PC-3 (cell line): ENCODE measurements around the gene MMP24OS.

Experiments used
- EZH2 ChIP-seq: fragments of 300-600 bp; sonication (generic); IDR thresholded peaks from one replicate; pipeline ENCODE4 v1.6.1; 2017; ENCODE audit warnings: antibody characterized with exemption, mild to moderate bottlenecking, low read length; ENCODE audit not compliant: unreplicated experiment
- TF ChIP-seq, protein P1 (sequence below): fragments of 300-600 bp; sonication (generic); conservative IDR thresholded peaks from 2 replicates; pipeline ENCODE4 v1.5.1; 2017; ENCODE audit warnings: antibody characterized with exemption, low read depth, mild to moderate bottlenecking, low read length

DNA sequence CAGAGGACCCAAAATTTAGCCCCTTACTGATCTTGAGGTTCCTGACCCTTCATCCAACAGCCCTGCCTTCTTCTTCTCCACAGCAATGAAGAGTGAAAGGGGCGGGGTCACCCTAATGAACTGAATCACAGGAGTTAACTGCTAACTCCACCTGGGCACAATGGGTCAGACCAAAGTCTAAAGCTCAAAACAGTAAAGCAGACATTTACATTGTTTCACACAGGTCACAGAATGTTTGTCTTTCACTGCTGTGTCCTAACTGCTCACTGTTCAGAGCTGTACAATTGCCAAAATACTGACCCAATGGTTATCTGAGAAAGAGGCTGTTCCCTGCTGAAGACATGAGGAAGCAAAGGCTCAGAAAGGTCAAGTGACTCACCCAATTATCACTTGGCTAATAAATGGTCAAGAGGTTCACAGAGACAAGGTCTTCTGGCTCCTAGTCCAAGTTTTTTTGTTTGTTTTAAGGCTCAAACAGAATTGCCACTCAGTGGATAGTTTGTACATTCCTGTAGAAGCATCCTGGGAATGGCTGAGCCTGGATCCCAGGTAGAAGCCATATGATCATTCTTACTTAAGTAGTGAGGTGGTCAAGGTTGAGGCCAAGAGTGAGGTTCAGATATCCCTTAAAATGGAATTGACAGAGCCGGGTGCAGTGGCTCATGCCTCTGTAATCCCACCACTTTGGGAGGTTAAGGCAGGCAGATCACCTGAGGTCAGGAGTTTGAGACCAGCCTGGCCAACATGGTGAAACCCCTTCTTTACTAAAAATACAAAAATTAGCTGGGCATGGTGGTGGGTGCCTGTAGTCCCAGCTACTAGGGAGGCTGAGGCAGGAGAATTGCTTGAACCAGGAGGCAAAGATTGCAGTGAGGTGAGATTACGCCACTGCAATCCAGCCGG lies 49.4 kb upstream of the MMP24OS start:
- no peak for TF ChIP-seq EZH2
- TF ChIP-seq, protein P1, sequence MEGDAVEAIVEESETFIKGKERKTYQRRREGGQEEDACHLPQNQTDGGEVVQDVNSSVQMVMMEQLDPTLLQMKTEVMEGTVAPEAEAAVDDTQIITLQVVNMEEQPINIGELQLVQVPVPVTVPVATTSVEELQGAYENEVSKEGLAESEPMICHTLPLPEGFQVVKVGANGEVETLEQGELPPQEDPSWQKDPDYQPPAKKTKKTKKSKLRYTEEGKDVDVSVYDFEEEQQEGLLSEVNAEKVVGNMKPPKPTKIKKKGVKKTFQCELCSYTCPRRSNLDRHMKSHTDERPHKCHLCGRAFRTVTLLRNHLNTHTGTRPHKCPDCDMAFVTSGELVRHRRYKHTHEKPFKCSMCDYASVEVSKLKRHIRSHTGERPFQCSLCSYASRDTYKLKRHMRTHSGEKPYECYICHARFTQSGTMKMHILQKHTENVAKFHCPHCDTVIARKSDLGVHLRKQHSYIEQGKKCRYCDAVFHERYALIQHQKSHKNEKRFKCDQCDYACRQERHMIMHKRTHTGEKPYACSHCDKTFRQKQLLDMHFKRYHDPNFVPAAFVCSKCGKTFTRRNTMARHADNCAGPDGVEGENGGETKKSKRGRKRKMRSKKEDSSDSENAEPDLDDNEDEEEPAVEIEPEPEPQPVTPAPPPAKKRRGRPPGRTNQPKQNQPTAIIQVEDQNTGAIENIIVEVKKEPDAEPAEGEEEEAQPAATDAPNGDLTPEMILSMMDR = no peak
